Retinal pigment epithelial cell (primary cell): Measurements from ENCODE around the gene FDX2.

ENCODE experiments used
- DNase-seq: peaks from one replicate; pipeline ENCODE4 v3.0.0-alpha.2; 2010; ENCODE audit warnings: low read depth
- H3K4me3 ChIP-seq: 2 replicates; pipeline ENCODE4 v1.5.1; 2011; ENCODE audit warnings: mild to moderate bottlenecking, low read length, control low read depth, moderate library complexity
- TF ChIP-seq, protein P1 (sequence below): conservative IDR thresholded peaks from 2 replicates; pipeline ENCODE4 v1.5.1; 2011; ENCODE audit warnings: low read depth, low read length, control low read depth, inconsistent platforms

FDX2 gene

DNA sequence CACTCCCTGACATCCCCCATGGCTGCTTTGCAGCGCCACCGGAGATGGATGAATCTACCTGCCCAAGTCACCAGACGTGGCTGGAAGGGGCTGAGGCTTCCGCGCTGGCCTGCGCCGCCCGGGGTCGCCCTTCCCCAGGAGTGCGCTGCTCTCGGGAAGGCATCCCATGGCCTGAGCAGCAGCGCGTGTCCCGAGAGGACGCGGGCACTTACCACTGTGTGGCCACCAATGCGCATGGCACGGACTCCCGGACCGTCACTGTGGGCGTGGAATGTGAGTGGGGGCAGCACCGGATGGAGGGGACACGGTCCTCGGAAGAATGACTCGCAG, 21.5 kb downstream of the FDX2 start:
- DNase-seq, result no peak
- TF ChIP-seq, protein P1, sequence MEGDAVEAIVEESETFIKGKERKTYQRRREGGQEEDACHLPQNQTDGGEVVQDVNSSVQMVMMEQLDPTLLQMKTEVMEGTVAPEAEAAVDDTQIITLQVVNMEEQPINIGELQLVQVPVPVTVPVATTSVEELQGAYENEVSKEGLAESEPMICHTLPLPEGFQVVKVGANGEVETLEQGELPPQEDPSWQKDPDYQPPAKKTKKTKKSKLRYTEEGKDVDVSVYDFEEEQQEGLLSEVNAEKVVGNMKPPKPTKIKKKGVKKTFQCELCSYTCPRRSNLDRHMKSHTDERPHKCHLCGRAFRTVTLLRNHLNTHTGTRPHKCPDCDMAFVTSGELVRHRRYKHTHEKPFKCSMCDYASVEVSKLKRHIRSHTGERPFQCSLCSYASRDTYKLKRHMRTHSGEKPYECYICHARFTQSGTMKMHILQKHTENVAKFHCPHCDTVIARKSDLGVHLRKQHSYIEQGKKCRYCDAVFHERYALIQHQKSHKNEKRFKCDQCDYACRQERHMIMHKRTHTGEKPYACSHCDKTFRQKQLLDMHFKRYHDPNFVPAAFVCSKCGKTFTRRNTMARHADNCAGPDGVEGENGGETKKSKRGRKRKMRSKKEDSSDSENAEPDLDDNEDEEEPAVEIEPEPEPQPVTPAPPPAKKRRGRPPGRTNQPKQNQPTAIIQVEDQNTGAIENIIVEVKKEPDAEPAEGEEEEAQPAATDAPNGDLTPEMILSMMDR, result peak; percentile 18
- no peak overlapping the region for H3K4me3 ChIP-seq

DNA sequence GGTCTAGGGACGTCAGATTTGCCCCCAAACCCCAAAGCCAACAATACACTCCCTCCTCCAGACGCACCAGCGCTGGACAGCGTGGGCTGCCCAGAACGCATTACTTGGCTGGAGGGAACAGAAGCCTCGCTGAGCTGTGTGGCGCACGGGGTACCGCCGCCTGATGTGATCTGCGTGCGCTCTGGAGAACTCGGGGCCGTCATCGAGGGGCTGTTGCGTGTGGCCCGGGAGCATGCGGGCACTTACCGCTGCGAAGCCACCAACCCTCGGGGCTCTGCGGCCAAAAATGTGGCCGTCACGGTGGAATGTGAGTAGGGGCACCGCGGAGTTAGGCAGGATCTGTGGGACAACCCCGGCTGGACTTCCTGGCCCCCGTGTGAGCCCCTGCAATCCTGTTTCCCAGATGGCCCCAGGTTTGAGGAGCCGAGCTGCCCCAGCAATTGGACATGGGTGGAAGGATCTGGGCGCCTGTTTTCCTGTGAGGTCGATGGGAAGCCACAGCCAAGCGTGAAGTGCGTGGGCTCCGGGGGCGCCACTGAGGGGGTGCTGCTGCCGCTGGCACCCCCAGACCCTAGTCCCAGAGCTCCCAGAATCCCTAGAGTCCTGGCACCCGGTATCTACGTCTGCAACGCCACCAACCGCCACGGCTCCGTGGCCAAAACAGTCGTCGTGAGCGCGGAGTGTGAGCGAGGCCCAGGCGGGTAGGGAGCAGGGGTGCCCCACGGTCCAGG, 22.0 kb downstream of the FDX2 start:
- H3K4me3 ChIP-seq, result no peak overlapping the region

DNA sequence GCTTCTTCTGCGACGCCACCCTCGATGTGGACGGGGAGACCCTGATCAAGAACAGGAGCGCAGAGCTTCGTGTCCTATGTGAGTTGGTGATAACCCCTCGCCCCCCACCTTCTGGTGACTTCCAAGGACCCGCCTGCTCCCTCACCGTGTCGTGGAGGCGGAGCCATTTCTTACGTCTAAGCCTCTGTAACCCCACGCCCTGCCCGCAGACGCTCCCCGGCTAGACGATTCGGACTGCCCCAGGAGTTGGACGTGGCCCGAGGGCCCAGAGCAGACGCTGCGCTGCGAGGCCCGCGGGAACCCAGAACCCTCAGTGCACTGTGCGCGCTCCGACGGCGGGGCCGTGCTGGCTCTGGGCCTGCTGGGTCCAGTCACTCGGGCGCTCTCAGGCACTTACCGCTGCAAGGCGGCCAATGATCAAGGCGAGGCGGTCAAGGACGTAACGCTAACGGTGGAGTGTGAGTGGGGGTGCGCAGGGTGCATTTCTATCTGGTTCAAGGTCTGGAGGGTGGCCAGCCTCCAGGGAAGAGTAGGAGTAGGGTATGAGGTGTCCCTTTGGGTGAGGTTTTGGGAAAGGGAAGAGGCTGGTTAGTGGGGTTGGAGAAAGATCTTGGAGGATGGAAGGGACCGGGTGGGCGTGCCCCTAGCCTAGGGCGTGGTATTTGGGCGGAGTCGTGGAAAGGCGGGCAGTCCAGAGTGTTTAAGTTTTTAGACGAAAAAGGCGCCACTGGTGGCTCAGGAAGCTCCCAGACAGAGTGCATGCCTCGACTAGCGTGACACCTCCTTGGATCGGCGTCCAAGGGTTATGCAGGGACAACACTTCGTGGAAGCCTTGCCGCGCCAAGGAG, 22.8 kb downstream of the FDX2 start:
- H3K4me3 ChIP-seq, result peak overlapping the region; percentile 29
- TF ChIP-seq, protein P1, result no peak
- DNase-seq, result no peak

More for the DNA sequence above, 22.0 kb downstream of the FDX2 start:
- DNase-seq, result no peak
- TF ChIP-seq, protein P1, result no peak

DNA sequence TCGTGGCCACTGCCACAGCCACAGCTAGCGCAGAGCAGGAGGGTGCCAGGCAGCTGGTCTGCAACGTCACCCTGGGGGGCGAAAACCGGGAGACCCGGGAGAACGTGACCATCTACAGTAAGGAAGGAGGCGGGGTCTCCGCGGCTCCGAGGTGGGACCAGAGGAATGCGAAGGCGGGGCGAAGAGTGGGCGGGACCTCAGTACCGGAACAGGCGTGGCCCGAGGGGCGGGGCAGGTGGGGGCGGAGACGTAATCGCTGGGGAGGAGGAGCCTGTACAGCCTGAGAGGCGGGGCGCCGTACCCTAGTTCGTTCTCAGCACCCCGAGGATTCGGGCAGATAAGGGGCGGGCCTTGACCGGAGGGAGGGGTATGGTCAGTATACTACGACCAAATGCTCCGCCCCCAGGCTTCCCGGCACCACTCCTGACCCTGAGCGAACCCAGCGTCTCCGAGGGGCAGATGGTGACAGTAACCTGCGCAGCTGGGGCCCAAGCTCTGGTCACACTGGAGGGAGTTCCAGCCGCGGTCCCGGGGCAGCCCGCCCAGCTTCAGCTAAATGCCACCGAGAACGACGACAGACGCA, 23.5 kb downstream of the FDX2 start:
- H3K4me3 ChIP-seq, result peak overlapping the region; percentile 30
- TF ChIP-seq, protein P1, result no peak
- no peak for DNase-seq

DNA sequence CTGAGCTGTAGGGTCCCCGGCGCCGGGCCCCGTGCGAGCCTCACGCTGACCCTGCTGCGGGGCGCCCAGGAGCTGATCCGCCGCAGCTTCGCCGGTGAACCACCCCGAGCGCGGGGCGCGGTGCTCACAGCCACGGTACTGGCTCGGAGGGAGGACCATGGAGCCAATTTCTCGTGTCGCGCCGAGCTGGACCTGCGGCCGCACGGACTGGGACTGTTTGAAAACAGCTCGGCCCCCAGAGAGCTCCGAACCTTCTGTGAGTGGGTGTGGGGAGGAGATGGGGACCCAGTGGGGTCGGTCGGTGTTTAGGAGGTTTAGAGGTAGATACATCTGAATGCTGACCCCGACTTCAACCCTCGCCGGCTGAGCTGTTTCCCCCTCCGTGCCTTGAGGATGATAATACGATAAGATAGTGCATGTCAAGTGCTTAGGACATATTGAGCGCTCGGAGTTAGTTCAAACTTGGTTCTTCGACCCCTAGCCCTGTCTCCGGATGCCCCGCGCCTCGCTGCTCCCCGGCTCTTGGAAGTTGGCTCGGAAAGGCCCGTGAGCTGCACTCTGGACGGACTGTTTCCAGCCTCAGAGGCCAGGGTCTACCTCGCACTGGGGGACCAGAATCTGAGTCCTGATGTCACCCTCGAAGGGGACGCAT, 24.1 kb downstream of the FDX2 start:
- TF ChIP-seq, protein P1, result no peak
- peak overlapping the region; percentile 30 for H3K4me3 ChIP-seq
- DNase-seq, result no peak

DNA sequence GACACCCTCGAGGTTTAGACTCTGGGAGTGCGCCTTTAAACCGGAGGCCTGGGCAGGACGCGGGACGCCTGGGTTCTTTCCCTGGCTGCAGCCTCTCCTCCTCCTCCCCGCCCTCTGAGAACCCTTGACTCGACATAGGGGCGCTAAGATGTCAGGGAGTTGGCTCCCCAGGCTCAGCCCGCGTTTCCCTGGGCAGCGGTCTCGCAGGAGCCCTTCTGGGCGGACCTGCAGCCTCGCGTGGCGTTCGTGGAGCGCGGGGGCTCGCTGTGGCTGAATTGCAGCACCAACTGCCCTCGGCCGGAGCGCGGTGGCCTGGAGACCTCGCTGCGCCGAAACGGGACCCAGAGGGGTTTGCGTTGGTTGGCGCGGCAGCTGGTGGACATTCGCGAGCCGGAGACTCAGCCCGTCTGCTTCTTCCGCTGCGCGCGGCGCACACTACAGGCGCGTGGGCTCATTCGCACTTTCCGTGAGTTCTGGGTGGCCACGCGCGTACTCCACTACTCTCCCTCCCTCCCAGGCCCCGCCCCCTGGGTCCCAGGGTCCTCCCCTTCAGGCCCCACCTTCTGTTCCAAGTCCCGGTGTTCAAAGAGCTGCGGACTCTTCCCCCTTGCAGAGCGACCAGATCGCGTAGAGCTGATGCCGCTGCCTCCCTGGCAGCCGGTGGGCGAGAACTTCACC, 24.8 kb downstream of the FDX2 start:
- no peak for DNase-seq
- TF ChIP-seq, protein P1, result no peak
- H3K4me3 ChIP-seq, result peak overlapping the region; percentile 30
